Body of pancreas (tissue), 4 donors: ENCODE results near the gene NCF4. TPM values are rescaled to one million over a fixed set of nuclear protein-coding genes. Genes with fewer than 3 reads are reported as not detected.

ENCODE experiments used
- ATAC-seq: fragments of 150-250 bp; one replicate; pipeline ENCODE4 v1.9.1; 2016
- DNase-seq, 4 donors: peaks; one replicate each; pipeline ENCODE4 v3.0.0-alpha.2; 2019
- H3K27ac ChIP-seq, 4 donors: fragments of 200-600 bp; sonication (generic); 1 replicate in 3 of 4; 2 replicates in 1 of 4; pipeline versions ENCODE4 v1.5.1 to v1.6.1; 2016 to 2019; ENCODE audit warnings: mild to moderate bottlenecking in 1 of 4, mixed read lengths in 1 of 4, moderate library complexity in 1 of 4
- H3K27me3 ChIP-seq, 2 donors: fragments of 200-600 bp; sonication (generic); one replicate each; pipeline ENCODE4 v1.6.0; 2016; ENCODE audit warnings: mild to moderate bottlenecking in 1 of 2
- H3K36me3 ChIP-seq, 2 donors: fragments of 200-600 bp; sonication (generic); replicated peaks in 1 of 2; 2 replicates each; pipeline ENCODE4 v1.5.1; 2016; ENCODE audit warnings: low read depth in 2 of 2; ENCODE audit not compliant: insufficient read depth in 1 of 2
- H3K4me1 ChIP-seq: fragments of 200-600 bp; sonication (generic); one replicate; pipeline ENCODE4 v1.6.0; 2016
- H3K4me3 ChIP-seq, 2 donors: fragments of 200-600 bp; sonication (generic); 1 replicate in 1 of 2; 2 replicates in 1 of 2; pipeline ENCODE4 v1.5.1; 2016 to 2019
- H3K9me3 ChIP-seq, 3 donors: fragments of 200-600 bp; sonication (generic); 1 replicate in 2 of 3; 2 replicates in 1 of 3; pipeline ENCODE4 v1.5.1; 2016
- POLR2A ChIP-seq, 3 donors: fragments of 450-650 bp; IDR thresholded peaks; one replicate each; pipeline ENCODE4 v1.6.1; 2016; ENCODE audit warnings: antibody characterized with exemption in 3 of 3, mild to moderate bottlenecking in 2 of 3
- whole genome bisulfite sequencing, 2 donors: methylation state at CpG; one replicate each; pipeline ENCODE4 v1.1.5; 2017; 5-methylcytosine and 5-hydroxymethylcytosine counted together
- intact Hi-C: fragments of 100-400 bp; cut with DNase I; formaldehyde crosslinking; loops from one replicate; pipeline ENCODE4 v1.15.1; 2023
- total RNA-seq, 2 donors: library from RNA; depleted of rRNA; stranded (reverse); fragments of >200 nt; gene quantifications; one replicate each; pipeline ENCODE4 v1.1.0, GENCODE V29; 2016
- TF ChIP-seq, protein P1 (sequence below), 7 experiments: fragments of 450-650 bp in 4 of 7; fragments of 200-600 bp in 3 of 7; sonication (generic) in 3 of 7; IDR thresholded peaks; one replicate each; pipeline ENCODE4 v1.5.1; 2016 to 2019; ENCODE audit warnings: antibody characterized with exemption in 7 of 7

The NCF4 gene
- total RNA-seq, 2 donors from 2014 or later = 5.9 to 6.0 TPM

DNA sequence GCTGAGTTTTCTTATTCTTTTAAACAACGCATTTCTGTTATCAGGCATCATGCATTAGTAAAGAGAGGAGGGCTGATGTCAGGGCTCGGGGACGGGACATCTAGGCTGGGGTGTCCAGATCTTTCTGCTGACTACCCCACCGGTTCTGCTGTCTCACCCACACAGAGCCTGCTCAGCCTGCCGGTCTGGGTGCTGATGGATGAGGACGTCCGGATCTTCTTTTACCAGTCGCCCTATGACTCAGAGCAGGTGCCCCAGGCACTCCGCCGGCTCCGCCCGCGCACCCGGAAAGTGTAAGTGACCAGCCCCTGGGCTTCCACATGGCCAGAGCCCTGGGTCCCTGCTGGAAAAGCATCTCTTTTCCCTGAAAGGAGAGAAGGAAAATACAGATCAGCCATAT lies 9.4 kb downstream of the NCF4 start:
- Histone ChIP-seq H3K9me3 (no peaks in the 10 kb centered on the region), H3K36me3 (no peaks in the 10 kb centered on the region), H3K27me3 (peaks cover 0 to 5% of the 10 kb centered on the region in 2 donors), H3K4me1 (peaks cover 13% of the 10 kb centered on the region), H3K4me3 (no peak overlapping the region), H3K27ac (no peak overlapping the region)
- ATAC-seq = no peak
- 64 to 75% methylated on average over 13 to 14 of the region's 14 CpGs for whole genome bisulfite sequencing, 2 donors
- intact Hi-C loops = loop anchor here (5.0 kb wide), 1 partner anchor 107 kb away; no protein-coding TSS in a partner anchor
- DNase-seq = no peak
- TF ChIP-seq, protein P1, sequence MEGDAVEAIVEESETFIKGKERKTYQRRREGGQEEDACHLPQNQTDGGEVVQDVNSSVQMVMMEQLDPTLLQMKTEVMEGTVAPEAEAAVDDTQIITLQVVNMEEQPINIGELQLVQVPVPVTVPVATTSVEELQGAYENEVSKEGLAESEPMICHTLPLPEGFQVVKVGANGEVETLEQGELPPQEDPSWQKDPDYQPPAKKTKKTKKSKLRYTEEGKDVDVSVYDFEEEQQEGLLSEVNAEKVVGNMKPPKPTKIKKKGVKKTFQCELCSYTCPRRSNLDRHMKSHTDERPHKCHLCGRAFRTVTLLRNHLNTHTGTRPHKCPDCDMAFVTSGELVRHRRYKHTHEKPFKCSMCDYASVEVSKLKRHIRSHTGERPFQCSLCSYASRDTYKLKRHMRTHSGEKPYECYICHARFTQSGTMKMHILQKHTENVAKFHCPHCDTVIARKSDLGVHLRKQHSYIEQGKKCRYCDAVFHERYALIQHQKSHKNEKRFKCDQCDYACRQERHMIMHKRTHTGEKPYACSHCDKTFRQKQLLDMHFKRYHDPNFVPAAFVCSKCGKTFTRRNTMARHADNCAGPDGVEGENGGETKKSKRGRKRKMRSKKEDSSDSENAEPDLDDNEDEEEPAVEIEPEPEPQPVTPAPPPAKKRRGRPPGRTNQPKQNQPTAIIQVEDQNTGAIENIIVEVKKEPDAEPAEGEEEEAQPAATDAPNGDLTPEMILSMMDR (IDR thresholded peaks at IDR 0.05) = no peak
- TF ChIP-seq POLR2A (IDR thresholded peaks at IDR 0.05) = no peak

DNA sequence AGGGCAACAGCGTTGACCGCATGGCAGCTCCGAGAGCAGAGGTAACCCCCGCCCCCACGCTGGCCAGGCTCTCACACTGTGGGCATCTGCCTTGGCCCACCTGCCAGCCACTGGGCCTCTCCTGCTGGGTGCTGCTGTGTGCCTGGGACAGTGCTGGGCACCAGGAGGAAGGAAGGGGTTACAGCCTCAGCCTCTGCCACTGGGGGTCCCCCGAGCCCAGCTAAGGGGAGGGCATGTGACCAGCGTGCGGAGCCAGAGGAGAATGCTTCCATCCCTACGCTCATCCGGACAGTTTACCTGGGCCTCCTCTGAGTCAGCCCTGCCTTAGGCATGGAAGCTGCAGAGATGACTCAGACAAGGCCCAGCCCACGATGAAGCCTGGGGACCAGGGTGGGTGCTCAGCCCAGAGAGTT lies 10.9 kb downstream of the NCF4 start:
- DNase-seq (no peak), ATAC-seq (no peak)
- Histone ChIP-seq H3K27me3 (peaks cover 0 to 5% of the 10 kb centered on the region in 2 donors), H3K4me3 (no peak overlapping the region), H3K36me3 (no peaks in the 10 kb centered on the region), H3K4me1 (peaks cover 13% of the 10 kb centered on the region), H3K27ac (no peak overlapping the region), H3K9me3 (no peaks in the 10 kb centered on the region)
- WGBS, 2 donors = 50 to 67% methylated on average over 3 to 11 of the region's 11 CpGs
- TF ChIP-seq, protein P1 (IDR thresholded peaks at IDR 0.05) = no peak
- TF ChIP-seq POLR2A (IDR thresholded peaks at IDR 0.05) = no peak
- intact Hi-C loops = loop anchor here (5.0 kb wide), 1 partner anchor 106 kb away; no protein-coding TSS in a partner anchor

DNA sequence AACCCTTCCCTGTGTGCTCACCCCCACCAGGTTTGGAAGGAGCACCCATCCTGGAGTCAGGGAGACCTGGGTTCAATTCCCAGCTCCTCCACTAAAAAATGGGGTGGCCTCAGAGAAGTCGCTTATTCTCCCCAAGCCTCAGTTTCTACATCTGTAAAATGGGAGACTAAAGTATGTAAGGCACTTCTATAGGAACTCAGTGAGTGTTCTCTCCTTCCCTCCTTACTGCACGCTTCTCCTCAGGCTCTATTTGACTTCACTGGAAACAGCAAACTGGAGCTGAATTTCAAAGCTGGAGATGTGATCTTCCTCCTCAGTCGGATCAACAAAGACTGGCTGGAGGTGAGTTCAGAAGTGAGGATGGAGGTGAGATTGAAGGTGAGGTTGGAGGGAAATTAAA lies 11.3 kb downstream of the NCF4 start:
- Histone ChIP-seq H3K27ac (no peak overlapping the region), H3K4me3 (no peak overlapping the region), H3K4me1 (peaks cover 13% of the 10 kb centered on the region), H3K36me3 (no peaks in the 10 kb centered on the region), H3K9me3 (no peaks in the 10 kb centered on the region), H3K27me3 (peaks cover 0 to 5% of the 10 kb centered on the region in 2 donors)
- intact Hi-C loops = loop anchor here (5.0 kb wide), 1 partner anchor 105 kb away; no protein-coding TSS in a partner anchor
- no peak for ATAC-seq
- 81 to 84% methylated on average over 3 of the region's 3 CpGs for WGBS, 2 donors
- DNase-seq = no peak
- TF ChIP-seq, protein P1 (IDR thresholded peaks at IDR 0.05) = no peak
- no peak for TF ChIP-seq POLR2A (IDR thresholded peaks at IDR 0.05)

DNA sequence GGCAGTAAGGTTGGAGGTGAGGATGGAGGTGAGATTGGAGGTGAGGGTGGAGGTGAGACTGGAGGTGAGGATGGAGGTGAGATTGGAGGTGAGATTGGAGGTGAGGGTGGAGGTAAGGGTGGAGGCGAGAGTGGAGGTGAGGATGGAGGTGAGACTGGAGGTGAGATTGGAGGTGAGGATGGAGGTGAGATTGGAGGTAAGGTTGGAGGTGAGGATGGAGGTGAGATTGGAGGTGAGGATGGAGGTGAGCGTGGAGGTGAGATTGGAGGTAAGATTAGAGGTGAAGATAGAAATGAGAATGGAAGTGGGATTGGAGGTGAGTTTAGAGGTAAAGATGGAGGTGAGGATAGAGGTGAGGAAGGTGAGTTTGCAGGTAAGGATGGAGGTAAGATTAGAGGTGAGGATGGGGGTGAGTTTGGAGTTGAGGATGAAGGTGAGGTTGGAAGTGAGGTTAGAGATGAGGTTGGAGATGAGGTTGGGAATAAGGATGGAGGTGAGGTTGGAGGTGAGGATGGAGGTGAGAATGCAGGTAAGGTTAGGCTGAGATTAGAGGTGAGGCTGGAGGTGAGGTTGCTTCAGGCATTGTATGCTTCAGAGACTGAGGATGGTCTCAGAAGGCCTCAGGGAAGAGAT lies 12.2 kb downstream of the NCF4 start:
- WGBS, 2 donors = 77 to 82% methylated on average over 2 of the region's 2 CpGs
- TF ChIP-seq, protein P1 (IDR thresholded peaks at IDR 0.05) = no peak
- TF ChIP-seq POLR2A (IDR thresholded peaks at IDR 0.05) = no peak
- Histone ChIP-seq H3K9me3 (no peaks in the 10 kb centered on the region), H3K27me3 (peaks cover 0 to 5% of the 10 kb centered on the region in 2 donors), H3K4me1 (peaks cover 13% of the 10 kb centered on the region), H3K36me3 (no peaks in the 10 kb centered on the region), H3K4me3 (no peak overlapping the region), H3K27ac (peak overlapping the region in 2 of 4 donors; percentile 68 to 73)
- DNase-seq (no peak), ATAC-seq (no peak)
- intact Hi-C loops = loop anchor here (5.0 kb wide), 1 partner anchor 104 kb away; no protein-coding TSS in a partner anchor
